ENCODE data around the gene GNG4. TPM values are rescaled to one million over a fixed set of nuclear protein-coding genes. Genes with fewer than 3 reads are reported as not detected.

GNG4 gene
- total and polyA plus RNA-seq, 10 of the 15 experiments (the other 5 are each of a cell fraction or from before 2014, with no cell fraction given): 0.03 to 0.15 (median 0.15) TPM; not detected in 7

DNA sequence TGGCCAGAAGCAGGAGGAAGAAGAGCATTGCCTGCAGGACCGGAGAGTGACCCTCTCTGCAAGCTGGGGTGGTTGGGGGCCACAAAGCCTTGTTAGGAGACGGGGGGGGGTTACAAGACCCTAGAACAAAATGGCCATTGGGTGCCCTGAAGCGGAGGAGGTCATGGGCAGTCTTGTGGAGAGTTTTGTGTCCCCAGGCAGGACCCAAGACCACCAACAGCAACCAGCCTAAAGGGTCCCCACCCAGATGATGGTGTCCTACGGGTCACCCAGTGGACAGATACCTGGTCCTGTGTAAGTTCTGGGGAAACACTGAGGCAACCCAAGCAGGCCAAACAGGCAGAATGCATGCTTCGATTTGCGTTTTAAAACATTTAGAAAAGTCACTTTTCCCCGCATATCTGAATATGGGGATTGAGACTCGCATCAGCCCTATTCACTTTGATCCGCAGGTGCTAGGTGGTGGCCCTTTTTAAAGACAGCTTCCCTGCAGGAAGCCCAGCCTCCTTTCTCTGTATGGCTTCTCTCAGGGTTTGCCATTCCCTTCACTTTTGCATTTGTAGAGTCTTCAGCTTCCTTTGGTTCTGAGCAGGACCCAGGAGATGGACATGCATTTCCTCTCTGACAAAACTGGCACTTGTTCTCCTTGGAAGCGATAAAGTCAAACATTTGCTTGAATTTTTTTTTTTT lies 21.1 kb downstream of the GNG4 start (continued):
- TF ChIP-seq BHLHE40 (IDR thresholded peaks at IDR 0.05; ENCODE audit: borderline replicate concordance in 1 of 2, low read depth in 2 of 2, low read length in 1 of 2): no peak
- no peak for TF ChIP-seq USF2 (IDR thresholded peaks at IDR 0.05; ENCODE audit: borderline replicate concordance, low read depth, low read length)
- no peak for TF ChIP-seq EED (IDR thresholded peaks at IDR 0.05; ENCODE audit: low read depth)
- TF ChIP-seq CUX1 (IDR thresholded peaks at IDR 0.05; ENCODE audit: insufficient replicate concordance, low read depth, low read length): no peak
- TF ChIP-seq TCF3 (IDR thresholded peaks at IDR 0.05; ENCODE audit: borderline replicate concordance, insufficient read depth, low read depth, low read length): no peak
- TF ChIP-seq EZH2 (IDR thresholded peaks at IDR 0.05; ENCODE audit: borderline replicate concordance, control insufficient read depth, low read depth, low read length): no peak
